Gastroesophageal sphincter (tissue), 4 donors: ENCODE measurements around the gene CRYBB2. TPM values are rescaled to one million over a fixed set of nuclear protein-coding genes. Genes with fewer than 3 reads are reported as not detected.
"Not testable (repeated sequence)": the region's sequence is repeated elsewhere in the genome, so short reads cannot be mapped to it uniquely, and the experiment has no call there.

ENCODE experiments used
- ATAC-seq: fragments of 150-250 bp; one replicate; pipeline ENCODE4 v1.9.1; 2016; ENCODE audit warnings: mild to moderate bottlenecking, moderate library complexity
- H3K27ac ChIP-seq, 4 donors: fragments of 200-600 bp; sonication (generic) in 3 of 4; 1 replicate in 3 of 4; 2 replicates in 1 of 4; pipeline ENCODE4 v1.5.1; 2016 to 2019
- H3K27me3 ChIP-seq: fragments of 200-600 bp; sonication (generic); one replicate; pipeline ENCODE4 v1.5.1; 2019
- H3K36me3 ChIP-seq, 2 donors: fragments of 200-600 bp; sonication (generic); one replicate each; pipeline ENCODE4 v1.5.1; 2019; ENCODE audit warnings: control low read depth in 1 of 2
- H3K4me1 ChIP-seq, 3 donors: fragments of 200-600 bp; sonication (generic); 1 replicate in 2 of 3; 2 replicates in 1 of 3; pipeline ENCODE4 v1.5.1; 2016 to 2019; ENCODE audit warnings: control low read depth in 2 of 3
- H3K4me3 ChIP-seq, 2 donors: fragments of 200-600 bp; sonication (generic); one replicate each; pipeline ENCODE4 v1.5.1; 2019; ENCODE audit warnings: mild to moderate bottlenecking in 1 of 2, moderate library complexity in 1 of 2
- H3K9me3 ChIP-seq, 3 donors: fragments of 200-600 bp; sonication (generic); one replicate each; pipeline ENCODE4 v1.5.1; 2017 to 2019; ENCODE audit warnings: control low read depth in 2 of 3
- EP300 ChIP-seq: sonication (generic); formaldehyde crosslinking; IDR thresholded peaks from one replicate; pipeline ENCODE4 v1.6.1; 2017; ENCODE audit warnings: antibody characterized with exemption, mild to moderate bottlenecking
- POLR2A ChIP-seq, 2 donors: fragments of 450-650 bp; IDR thresholded peaks; one replicate each; pipeline ENCODE4 v1.6.1; 2017; ENCODE audit warnings: antibody characterized with exemption in 2 of 2, mild to moderate bottlenecking in 2 of 2, moderate library complexity in 1 of 2
- POLR2AphosphoS5 ChIP-seq: sonication (generic); formaldehyde crosslinking; IDR thresholded peaks from one replicate; pipeline ENCODE4 v1.6.1; 2017; ENCODE audit warnings: antibody characterized with exemption
- WGBS, 2 donors: methylation state at CpG; one replicate each; pipeline ENCODE4 v1.1.5; 2018; ENCODE audit warnings: low coverage in 1 of 2; 5-methylcytosine and 5-hydroxymethylcytosine counted together
- total RNA-seq, 4 donors: library from RNA; depleted of rRNA; stranded (reverse); fragments of >200 nt; gene quantifications; one replicate each; pipeline ENCODE4 v1.1.0, GENCODE V29; 2016
- TF ChIP-seq, protein P1 (sequence below), 4 experiments: fragments of 200-600 bp in 2 of 4; fragments of 450-650 bp in 2 of 4; sonication (generic) in 1 of 4; IDR thresholded peaks; one replicate each; pipeline ENCODE4 v1.5.1; 2017 to 2019; ENCODE audit warnings: antibody characterized with exemption in 4 of 4, mild to moderate bottlenecking in 2 of 4, moderate library complexity in 2 of 4

Gene CRYBB2
- total RNA-seq, 4 donors from 2014 or later: not detected

DNA sequence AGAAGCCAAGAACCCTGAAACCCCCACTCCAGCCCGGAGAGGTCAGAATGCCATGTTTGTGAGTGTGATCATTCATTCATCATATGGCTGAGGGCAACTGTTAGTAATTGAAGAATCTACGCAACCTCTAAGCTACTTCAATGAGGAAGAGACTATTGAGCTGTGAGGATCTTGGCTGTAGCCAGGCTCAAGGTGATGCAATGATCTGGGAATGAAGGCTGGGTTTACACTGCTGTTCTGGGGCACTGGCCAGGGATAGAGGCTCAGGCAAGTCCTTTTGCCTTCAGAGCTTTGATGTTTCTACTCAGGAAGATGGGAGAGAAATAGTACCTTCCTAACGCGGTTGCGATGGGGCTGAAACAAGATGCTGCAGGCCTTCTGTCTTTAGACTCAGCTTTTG lies 12.9 kb downstream of the CRYBB2 start:
- peaks cover 66% of the 10 kb centered on the region for H3K27me3 ChIP-seq
- 78 to 82% methylated on average over 3 to 4 of the region's 5 CpGs for WGBS, 2 donors

GRCh38 chr22:25233706-25234105 lies 14.3 kb downstream of the CRYBB2 start:
- not testable (repeated sequence) for ATAC-seq, H3K27ac ChIP-seq, H3K4me1 ChIP-seq, H3K4me3 ChIP-seq, H3K9me3 ChIP-seq, H3K36me3 ChIP-seq
- peaks cover 78% of the 10 kb centered on the region for H3K27me3 ChIP-seq

More for the DNA sequence above, 12.9 kb downstream of the CRYBB2 start:
- TF ChIP-seq POLR2AphosphoS5 (no peak), POLR2A (IDR thresholded peaks at IDR 0.05) (no peak), EP300 (no peak)
- TF ChIP-seq, protein P1, sequence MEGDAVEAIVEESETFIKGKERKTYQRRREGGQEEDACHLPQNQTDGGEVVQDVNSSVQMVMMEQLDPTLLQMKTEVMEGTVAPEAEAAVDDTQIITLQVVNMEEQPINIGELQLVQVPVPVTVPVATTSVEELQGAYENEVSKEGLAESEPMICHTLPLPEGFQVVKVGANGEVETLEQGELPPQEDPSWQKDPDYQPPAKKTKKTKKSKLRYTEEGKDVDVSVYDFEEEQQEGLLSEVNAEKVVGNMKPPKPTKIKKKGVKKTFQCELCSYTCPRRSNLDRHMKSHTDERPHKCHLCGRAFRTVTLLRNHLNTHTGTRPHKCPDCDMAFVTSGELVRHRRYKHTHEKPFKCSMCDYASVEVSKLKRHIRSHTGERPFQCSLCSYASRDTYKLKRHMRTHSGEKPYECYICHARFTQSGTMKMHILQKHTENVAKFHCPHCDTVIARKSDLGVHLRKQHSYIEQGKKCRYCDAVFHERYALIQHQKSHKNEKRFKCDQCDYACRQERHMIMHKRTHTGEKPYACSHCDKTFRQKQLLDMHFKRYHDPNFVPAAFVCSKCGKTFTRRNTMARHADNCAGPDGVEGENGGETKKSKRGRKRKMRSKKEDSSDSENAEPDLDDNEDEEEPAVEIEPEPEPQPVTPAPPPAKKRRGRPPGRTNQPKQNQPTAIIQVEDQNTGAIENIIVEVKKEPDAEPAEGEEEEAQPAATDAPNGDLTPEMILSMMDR (IDR thresholded peaks at IDR 0.05): no peak
- H3K4me1 ChIP-seq: no peaks in the 10 kb centered on the region
- H3K27ac ChIP-seq: no peak overlapping the region
- no peak for ATAC-seq
- no peaks in the 10 kb centered on the region for H3K9me3 ChIP-seq
- no peak overlapping the region for H3K4me3 ChIP-seq
- H3K36me3 ChIP-seq: no peaks in the 10 kb centered on the region

DNA sequence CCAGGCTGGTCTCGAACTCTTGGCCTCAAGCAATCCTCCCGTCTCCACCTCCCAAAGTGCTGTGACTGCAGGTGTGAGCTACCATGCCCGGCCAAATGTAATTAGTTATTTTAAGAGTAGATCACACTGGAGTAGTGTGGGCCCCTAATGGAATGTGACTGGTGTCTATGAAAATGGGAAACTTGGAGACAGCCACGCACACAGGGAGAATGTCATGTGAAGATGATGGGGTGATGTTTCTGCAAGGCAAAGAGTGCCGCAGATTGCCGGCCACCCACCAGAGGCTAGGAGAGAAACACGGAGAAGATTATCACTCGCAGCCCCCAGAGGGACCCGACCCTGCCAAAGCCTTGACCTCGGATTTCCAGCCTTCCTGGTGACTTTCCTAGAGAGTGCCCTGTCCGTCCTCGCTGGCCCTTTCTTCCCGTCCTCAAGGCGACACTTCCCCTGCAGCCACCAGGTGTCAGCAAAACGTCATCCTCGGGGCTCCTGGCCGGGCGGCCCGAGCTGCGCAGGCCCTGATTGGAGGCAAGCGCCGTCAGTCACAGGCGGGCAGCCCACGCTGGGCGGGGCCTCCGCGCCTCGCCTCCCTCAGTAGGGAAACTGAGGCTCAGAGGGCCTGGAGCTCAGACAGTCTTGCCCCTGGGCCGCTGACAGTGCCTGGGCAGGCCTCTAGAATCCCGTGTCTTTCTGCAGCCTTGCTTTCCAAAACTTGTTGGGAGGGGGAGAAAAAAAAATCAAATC lies 16.3 kb downstream of the CRYBB2 start:
- Histone ChIP-seq H3K4me3 (no peak overlapping the region), H3K27ac (no peak overlapping the region), H3K27me3 (peaks cover 83% of the 10 kb centered on the region), H3K9me3 (no peaks in the 10 kb centered on the region), H3K4me1 (no peaks in the 10 kb centered on the region), H3K36me3 (no peaks in the 10 kb centered on the region)
- WGBS, 2 donors: 31% methylated on average over 9 to 10 of the region's 30 CpGs
- ATAC-seq: peak; percentile 66
- TF ChIP-seq POLR2AphosphoS5: no peak
- TF ChIP-seq, protein P1 (IDR thresholded peaks at IDR 0.05): peak in 3 of 4 experiments; percentile 40 to 55 (median 41)

DNA sequence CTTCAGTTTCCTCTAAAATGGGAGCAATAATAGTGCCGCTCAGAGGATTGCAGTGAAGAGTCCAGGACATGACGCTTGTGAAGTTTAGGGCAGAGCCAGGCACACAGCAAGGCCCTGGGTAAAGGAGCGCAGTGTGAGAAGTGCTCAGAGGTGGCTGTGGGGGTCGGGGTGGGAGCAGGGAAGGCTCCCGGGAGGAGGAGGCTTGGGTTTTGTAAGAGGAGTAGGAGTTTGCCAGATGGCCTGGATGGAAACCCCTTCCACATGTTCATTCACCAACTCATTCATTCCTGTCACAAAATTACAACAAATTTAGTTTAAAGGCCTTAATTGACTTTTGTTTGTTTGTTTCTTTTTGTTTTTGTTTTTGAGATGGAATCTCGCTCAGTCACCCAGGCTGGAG lies 17.0 kb downstream of the CRYBB2 start:
- Histone ChIP-seq H3K27ac (no peak overlapping the region), H3K4me1 (no peaks in the 10 kb centered on the region), H3K36me3 (no peaks in the 10 kb centered on the region), H3K4me3 (no peak overlapping the region), H3K27me3 (peaks cover 76% of the 10 kb centered on the region), H3K9me3 (no peaks in the 10 kb centered on the region)
- ATAC-seq: no peak
- WGBS, 2 donors: 76 to 78% methylated on average over 4 to 6 of the region's 6 CpGs
- no peak for TF ChIP-seq EP300

DNA sequence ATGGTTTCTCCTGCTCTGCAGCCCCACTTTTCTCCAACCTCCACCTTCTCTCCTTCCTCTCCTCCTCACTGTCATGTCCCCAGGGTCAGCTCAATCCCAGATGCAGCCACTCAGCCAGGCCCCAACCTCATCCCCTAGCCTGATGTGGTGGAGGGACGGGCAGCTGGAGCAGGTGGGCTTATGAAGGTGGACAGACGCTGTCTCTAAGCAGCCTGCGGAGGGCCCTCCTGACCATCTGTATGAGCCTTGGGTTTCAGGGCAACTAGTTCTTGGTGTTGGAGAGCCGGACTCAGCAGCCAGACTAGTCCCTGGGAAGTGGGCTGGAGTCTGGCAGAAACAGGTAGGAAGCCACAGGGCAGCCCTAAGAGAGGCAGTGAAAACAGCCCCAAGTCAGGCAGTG lies 18.1 kb downstream of the CRYBB2 start:
- Histone ChIP-seq H3K27me3 (peaks cover 65% of the 10 kb centered on the region), H3K4me1 (no peaks in the 10 kb centered on the region), H3K4me3 (no peak overlapping the region), H3K27ac (no peak overlapping the region), H3K9me3 (no peaks in the 10 kb centered on the region), H3K36me3 (no peaks in the 10 kb centered on the region)
- ATAC-seq: no peak
- 67% methylated on average over 3 of the region's 4 CpGs; no CpG with 5 or more reads in 1 of the 2 donors for WGBS, 2 donors
- TF ChIP-seq, protein P1 (IDR thresholded peaks at IDR 0.05): no peak
- TF ChIP-seq POLR2AphosphoS5 (no peak), POLR2A (IDR thresholded peaks at IDR 0.05) (no peak), EP300 (no peak)

GRCh38 chr22:25238058-25238457 lies 18.6 kb downstream of the CRYBB2 start:
- H3K4me1 ChIP-seq, H3K9me3 ChIP-seq, H3K27ac ChIP-seq, ATAC-seq, H3K36me3 ChIP-seq, H3K4me3 ChIP-seq: not testable (repeated sequence)
- no CpG with 5 or more reads among the region's 9 CpGs for WGBS, 2 donors
- H3K27me3 ChIP-seq: peaks cover 59% of the 10 kb centered on the region

DNA sequence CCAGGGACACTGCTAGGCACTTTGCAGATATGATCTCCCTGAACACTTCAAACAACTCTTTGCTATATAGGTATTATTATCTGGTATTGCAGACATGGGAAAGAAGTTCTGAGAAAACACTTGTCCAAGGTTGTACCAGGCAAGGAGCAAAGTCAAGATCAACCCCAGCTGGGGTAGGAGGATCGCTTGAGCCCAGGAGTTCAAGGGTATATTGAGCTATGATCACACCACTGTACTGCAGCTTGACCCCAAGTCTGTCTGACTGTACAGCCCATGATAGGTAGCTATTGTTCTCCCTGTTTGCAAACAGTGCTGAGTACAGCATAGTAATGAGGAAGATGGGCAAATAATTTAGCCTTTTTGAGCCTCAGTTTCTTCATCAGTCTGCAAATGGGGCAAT lies 35.7 kb downstream of the CRYBB2 start:
- H3K4me3 ChIP-seq, H3K27ac ChIP-seq, H3K4me1 ChIP-seq, H3K27me3 ChIP-seq, H3K9me3 ChIP-seq, ATAC-seq, H3K36me3 ChIP-seq: not testable (repeated sequence)
- 80% methylated on average over 1 of the region's 1 CpG; no CpG with 5 or more reads in 1 of the 2 donors for WGBS, 2 donors

- not testable (repeated sequence) for H3K4me1 ChIP-seq, ATAC-seq, H3K4me3 ChIP-seq, H3K9me3 ChIP-seq, H3K36me3 ChIP-seq, H3K27ac ChIP-seq
- WGBS, 2 donors: 71 to 73% methylated on average over 4 of the region's 4 CpGs
- H3K27me3 ChIP-seq: peaks cover 12% of the 10 kb centered on the region
These were observed 48.1 kb downstream of the CRYBB2 start for GRCh38 chr22:25267567-25267966.

- H3K27ac ChIP-seq, H3K4me3 ChIP-seq, ATAC-seq, H3K36me3 ChIP-seq, H3K9me3 ChIP-seq, H3K4me1 ChIP-seq: not testable (repeated sequence)
- peaks cover 19% of the 10 kb centered on the region for H3K27me3 ChIP-seq
- 33 to 56% methylated on average over 1 of the region's 1 CpG for WGBS, 2 donors
These were observed 49.5 kb downstream of the CRYBB2 start for GRCh38 chr22:25268902-25269301.

GRCh38 chr22:25270061-25270460 lies 50.6 kb downstream of the CRYBB2 start:
- not testable (repeated sequence) for H3K4me3 ChIP-seq, H3K9me3 ChIP-seq, H3K36me3 ChIP-seq, ATAC-seq, H3K4me1 ChIP-seq, H3K27ac ChIP-seq
- H3K27me3 ChIP-seq: peaks cover 19% of the 10 kb centered on the region
- WGBS, 2 donors: 83% methylated on average over 1 of the region's 2 CpGs; no CpG with 5 or more reads in 1 of the 2 donors
